ENCODE data around the gene SENP8.

GRCh38 chr15:72176743-72177142 is 58.5 kb downstream of the SENP8 start:
- TF ChIP-seq CTCF (IDR thresholded peaks at IDR 0.05) (no peak), POLR2A (IDR thresholded peaks at IDR 0.05) (no peak)

Data from testis (tissue), 2 donors.